Mesenchymal stem cell (in vitro differentiated cells and primary cell): ENCODE data around the gene SLC36A3. TPM values are rescaled to one million over a fixed set of nuclear protein-coding genes. Genes with fewer than 3 reads are reported as not detected.

Experiments used
- DNase-seq: peaks from one replicate; pipeline ENCODE4 v3.0.0-alpha.2; 2013
- H2AFZ ChIP-seq: one replicate; pipeline ENCODE4 v1.6.1; 2013; ENCODE audit warnings: low read depth, mild to moderate bottlenecking, control low read depth, inconsistent platforms, low read length, moderate library complexity
- H2AK5ac ChIP-seq: 2 replicates; pipeline ENCODE4 v1.6.1; 2013; ENCODE audit warnings: low read length, moderate library complexity, mild to moderate bottlenecking, inconsistent platforms; ENCODE audit not compliant: severe bottlenecking
- H2BK120ac ChIP-seq: one replicate; pipeline ENCODE4 v1.6.1; 2013; ENCODE audit warnings: low read depth, mild to moderate bottlenecking, inconsistent platforms, low read length, moderate library complexity
- H2BK12ac ChIP-seq, 2 experiments: one replicate each; pipeline ENCODE4 v1.6.1; 2013; ENCODE audit warnings: inconsistent platforms in 2 of 2, low read length in 2 of 2, mild to moderate bottlenecking in 2 of 2, moderate library complexity in 2 of 2, control low read depth in 1 of 2
- H2BK15ac ChIP-seq: one replicate; pipeline ENCODE4 v1.6.1; 2013; ENCODE audit warnings: mild to moderate bottlenecking, low read depth, inconsistent platforms; ENCODE audit not compliant: poor library complexity, severe bottlenecking
- H2BK5ac ChIP-seq: 2 replicates; pipeline ENCODE4 v1.6.1; 2013; ENCODE audit warnings: low read depth, mild to moderate bottlenecking, low read length, control low read depth, inconsistent platforms; ENCODE audit not compliant: poor library complexity, severe bottlenecking
- H3K14ac ChIP-seq, 2 experiments: one replicate each; pipeline ENCODE4 v1.6.1; 2013; ENCODE audit warnings: inconsistent platforms in 2 of 2, low read length in 2 of 2, control low read depth in 1 of 2, mild to moderate bottlenecking in 1 of 2, moderate library complexity in 1 of 2
- H3K18ac ChIP-seq, 2 experiments: one replicate each; pipeline ENCODE4 v1.6.1; 2013; ENCODE audit warnings: inconsistent platforms in 2 of 2, low read length in 2 of 2, control low read depth in 1 of 2, low read depth in 1 of 2, mild to moderate bottlenecking in 1 of 2
- H3K23ac ChIP-seq, 2 experiments: one replicate each; pipeline ENCODE4 v1.6.1; 2013; ENCODE audit warnings: inconsistent platforms in 2 of 2, low read length in 2 of 2, mild to moderate bottlenecking in 2 of 2, moderate library complexity in 2 of 2, control low read depth in 1 of 2
- H3K27ac ChIP-seq: 2 replicates; pipeline ENCODE4 v1.5.1; 2013; ENCODE audit warnings: mild to moderate bottlenecking, moderate library complexity, low read length, control low read depth, inconsistent platforms; ENCODE audit not compliant: poor library complexity, severe bottlenecking
- H3K27me3 ChIP-seq, 2 experiments: 2 replicates each; pipeline versions ENCODE4 v1.6.1 to v1.7.0; 2013; ENCODE audit warnings: low read length in 2 of 2, mild to moderate bottlenecking in 2 of 2, moderate library complexity in 2 of 2, control low read depth in 1 of 2, inconsistent platforms in 1 of 2; ENCODE audit not compliant: control insufficient read depth in 1 of 2, insufficient read depth in 1 of 2
- H3K36me3 ChIP-seq, 2 experiments: 2 replicates each; pipeline versions ENCODE4 v1.6.1 to v1.7.0; 2013; ENCODE audit warnings: low read length in 2 of 2, control low read depth in 1 of 2, inconsistent platforms in 1 of 2, low read depth in 1 of 2, mild to moderate bottlenecking in 1 of 2; ENCODE audit not compliant: insufficient read depth in 2 of 2, control insufficient read depth in 1 of 2
- H3K4ac ChIP-seq, 2 experiments: one replicate each; pipeline ENCODE4 v1.6.1; 2013; ENCODE audit warnings: inconsistent platforms in 2 of 2, low read length in 2 of 2, mild to moderate bottlenecking in 2 of 2, moderate library complexity in 2 of 2, control low read depth in 1 of 2, low read depth in 1 of 2
- H3K4me1 ChIP-seq: 2 replicates; pipeline ENCODE4 v1.6.1; 2013; ENCODE audit warnings: low read depth, low read length, control low read depth; ENCODE audit not compliant: control insufficient read depth, insufficient read depth
- H3K4me2 ChIP-seq: 2 replicates; pipeline ENCODE4 v1.6.1; 2013; ENCODE audit warnings: low read length, mild to moderate bottlenecking, inconsistent platforms; ENCODE audit not compliant: poor library complexity, severe bottlenecking
- H3K4me3 ChIP-seq, 2 experiments: 2 replicates each; pipeline versions ENCODE4 v1.5.1 to v1.7.0; 2013; ENCODE audit warnings: low read length in 2 of 2, mild to moderate bottlenecking in 2 of 2, control low read depth in 1 of 2, low read depth in 1 of 2; ENCODE audit not compliant: insufficient read depth in 1 of 2
- H3K79me1 ChIP-seq: replicated peaks from 2 replicates; pipeline ENCODE4 v1.6.1; 2013; ENCODE audit warnings: mild to moderate bottlenecking, control low read depth, low read length, inconsistent platforms; ENCODE audit not compliant: poor library complexity, severe bottlenecking
- H3K9ac ChIP-seq: 2 replicates; pipeline ENCODE4 v1.7.0; 2013; ENCODE audit warnings: mild to moderate bottlenecking, low read length, moderate library complexity
- H3K9me3 ChIP-seq: 2 replicates; pipeline ENCODE4 v1.7.0; 2013; ENCODE audit warnings: mild to moderate bottlenecking, low read length; ENCODE audit not compliant: control insufficient read depth
- H4K8ac ChIP-seq: one replicate; pipeline ENCODE4 v1.6.1; 2013; ENCODE audit warnings: inconsistent platforms, mild to moderate bottlenecking, low read length, moderate library complexity
- H4K91ac ChIP-seq: one replicate; pipeline ENCODE4 v1.6.1; 2013; ENCODE audit warnings: mild to moderate bottlenecking, low read length, inconsistent platforms
- WGBS: methylation state at CpG from one replicate; pipeline ENCODE4 v1.1.7; 2013; ENCODE audit warnings: mixed read lengths; 5-methylcytosine and 5-hydroxymethylcytosine counted together
- polyA plus RNA-seq, 2 experiments: library from polyadenylated mRNA; stranded (reverse); fragments of 200-250 nt; gene quantifications; one replicate each; pipeline ENCODE4 v1.2.3, GENCODE V29; 2013

Gene SLC36A3
- not detected for polyA plus RNA-seq (2013, experiment 1 of 2)
- polyA plus RNA-seq (2013, experiment 2 of 2) = not detected

DNA sequence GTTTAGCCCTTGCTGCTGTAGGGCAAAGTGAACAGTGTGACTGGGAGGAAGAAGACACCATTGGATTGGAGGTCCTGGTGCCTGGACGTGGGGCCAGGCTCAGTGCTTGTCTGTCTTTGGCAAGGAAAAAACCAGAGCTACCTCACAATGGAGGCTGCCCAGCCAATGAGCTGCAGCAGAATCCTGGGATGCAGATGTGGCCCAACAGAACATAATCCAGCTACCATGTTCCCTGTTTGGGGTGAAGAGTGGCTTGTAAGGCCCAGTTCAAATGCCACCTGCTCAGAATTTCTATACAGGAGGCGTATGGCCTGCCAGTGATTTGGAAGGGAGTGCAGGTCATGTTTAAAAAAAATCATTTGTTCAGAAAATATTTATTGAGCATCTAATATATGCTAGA is at the start of gene SLC36A3:
TSS of gene SLC36A3 (minus strand) at position 101 of the 400 bp plus-strand sequence. CDS start 412 bp downstream, outside the sequence.
- Histone ChIP-seq H3K4ac (no peak within 1 kb of the TSS), H3K79me1 (no peaks in the 10 kb centered on the region), H2BK5ac (no peak within 1 kb of the TSS), H3K18ac (no peak within 1 kb of the TSS), H2BK12ac (no peak within 1 kb of the TSS), H2AFZ (no peak within 1 kb of the TSS), H3K9me3 (no peaks in the 10 kb centered on the region), H4K8ac (no peak within 1 kb of the TSS), H3K4me2 (no peak within 1 kb of the TSS), H3K4me1 (no peaks in the 10 kb centered on the region), H4K91ac (no peak within 1 kb of the TSS), H3K4me3 (no peak within 1 kb of the TSS), H2BK120ac (no peak within 1 kb of the TSS), H2AK5ac (no peak within 1 kb of the TSS), H3K27me3 (peaks cover 13 to 48% of the 10 kb centered on the region in 2 experiments), H3K9ac (no peak within 1 kb of the TSS), H3K36me3 (no peaks in the 10 kb centered on the region), H3K14ac (peak within 1 kb of the TSS in 1 of 2 experiments; percentile 27), H3K27ac (no peak within 1 kb of the TSS), H3K23ac (peak within 1 kb of the TSS in 1 of 2 experiments; percentile 15), H2BK15ac (no peak within 1 kb of the TSS)
- no peak for DNase-seq
- WGBS = 82% methylated on average over 1 of the region's 2 CpGs

DNA sequence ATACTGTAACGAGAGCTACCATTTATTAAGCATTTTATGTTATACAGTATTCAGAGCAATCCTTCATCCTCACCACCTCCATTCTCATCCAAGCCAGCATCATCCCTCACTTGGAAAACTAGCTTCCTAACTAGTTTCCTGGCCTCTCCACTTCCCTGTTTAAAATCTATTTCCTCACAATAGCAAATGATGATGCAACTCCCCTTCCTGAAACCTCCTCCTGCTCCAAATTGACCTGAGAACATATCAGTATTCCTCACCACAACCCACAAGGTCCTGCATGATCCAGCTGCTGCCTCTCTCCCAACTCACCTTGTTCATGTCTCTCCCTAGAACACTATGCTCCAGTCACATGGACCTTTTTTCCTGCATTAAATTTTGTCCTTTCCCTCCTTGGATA is 48.1 kb upstream of the SLC36A3 start:
- WGBS = 82% methylated on average over 1 of the region's 1 CpG
- H3K14ac ChIP-seq = no peak overlapping the region
- no peak for DNase-seq
- no peak overlapping the region for H2BK5ac ChIP-seq
- no peaks in the 10 kb centered on the region for H3K79me1 ChIP-seq
- no peak overlapping the region for H2AFZ ChIP-seq
- no peaks in the 10 kb centered on the region for H3K9me3 ChIP-seq
- H2BK15ac ChIP-seq = no peak overlapping the region
- no peaks in the 10 kb centered on the region for H3K4me1 ChIP-seq
- no peak overlapping the region for H3K23ac ChIP-seq
- no peak overlapping the region for H3K4ac ChIP-seq
- no peak overlapping the region for H2BK120ac ChIP-seq
- no peak overlapping the region for H4K91ac ChIP-seq
- no peak overlapping the region for H3K9ac ChIP-seq
- no peak overlapping the region for H2AK5ac ChIP-seq
- no peaks in the 10 kb centered on the region for H3K36me3 ChIP-seq
- no peak overlapping the region for H4K8ac ChIP-seq
- no peak overlapping the region for H3K4me2 ChIP-seq
- H2BK12ac ChIP-seq = no peak overlapping the region
- no peak overlapping the region for H3K4me3 ChIP-seq
- no peak overlapping the region for H3K27ac ChIP-seq
- peaks cover 26 to 53% of the 10 kb centered on the region in 2 experiments for H3K27me3 ChIP-seq
- H3K18ac ChIP-seq = no peak overlapping the region

DNA sequence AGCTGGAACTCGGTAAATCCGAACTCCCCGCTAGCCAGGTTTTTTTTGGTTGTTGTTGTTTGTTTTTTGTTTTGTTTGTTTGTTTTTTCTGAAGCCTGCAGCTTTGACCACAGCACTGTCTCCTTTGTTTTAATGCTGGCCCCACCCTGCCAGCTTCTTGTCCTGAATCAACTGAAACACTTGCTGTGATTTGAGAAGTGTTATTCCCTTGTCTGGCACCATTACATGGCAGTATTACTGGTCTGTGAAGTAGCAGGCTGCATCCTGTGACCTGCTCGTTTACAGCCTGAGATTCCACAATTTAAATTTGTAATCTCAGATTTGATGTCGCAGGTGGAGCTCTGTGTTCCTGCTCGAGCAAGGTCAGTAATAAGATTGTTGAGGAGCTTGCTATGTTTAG is 45.2 kb upstream of the SLC36A3 start:
- DNase-seq = no peak
- Histone ChIP-seq H3K4me3 (no peak overlapping the region), H3K27ac (no peak overlapping the region), H3K23ac (no peak overlapping the region), H2BK120ac (no peak overlapping the region), H3K4me1 (no peaks in the 10 kb centered on the region), H3K4ac (no peak overlapping the region), H2AFZ (no peak overlapping the region), H3K18ac (no peak overlapping the region), H2BK5ac (no peak overlapping the region), H4K91ac (no peak overlapping the region), H2BK12ac (no peak overlapping the region), H3K9ac (no peak overlapping the region), H2AK5ac (no peak overlapping the region), H3K27me3 (peaks cover 48 to 54% of the 10 kb centered on the region in 2 experiments), H3K14ac (no peak overlapping the region), H3K36me3 (no peaks in the 10 kb centered on the region), H4K8ac (no peak overlapping the region), H3K9me3 (no peaks in the 10 kb centered on the region), H3K4me2 (no peak overlapping the region), H2BK15ac (no peak overlapping the region), H3K79me1 (no peaks in the 10 kb centered on the region)
- WGBS = 41% methylated on average over 5 of the region's 6 CpGs

- no peak within 1 kb of the TSS for H2BK12ac ChIP-seq
- no peak within 1 kb of the TSS for H2AFZ ChIP-seq
- no peak within 1 kb of the TSS for H2BK120ac ChIP-seq
- H2BK15ac ChIP-seq = no peak within 1 kb of the TSS
- H3K9ac ChIP-seq = no peak within 1 kb of the TSS
- WGBS = 76% methylated on average over 5 of the region's 8 CpGs
- H3K14ac ChIP-seq = no peak within 1 kb of the TSS
- H2AK5ac ChIP-seq = no peak within 1 kb of the TSS
- H3K27me3 ChIP-seq = peaks cover 49 to 68% of the 10 kb centered on the region in 2 experiments
- no peaks in the 10 kb centered on the region for H3K36me3 ChIP-seq
- no peak within 1 kb of the TSS for H3K27ac ChIP-seq
- H3K23ac ChIP-seq = no peak within 1 kb of the TSS
- H4K8ac ChIP-seq = no peak within 1 kb of the TSS
- H3K4me3 ChIP-seq = no peak within 1 kb of the TSS
- H2BK5ac ChIP-seq = no peak within 1 kb of the TSS
- H3K18ac ChIP-seq = no peak within 1 kb of the TSS
- H4K91ac ChIP-seq = no peak within 1 kb of the TSS
- no peaks in the 10 kb centered on the region for H3K4me1 ChIP-seq
- H3K79me1 ChIP-seq = no peaks in the 10 kb centered on the region
- no peak for DNase-seq
- H3K9me3 ChIP-seq = no peaks in the 10 kb centered on the region
- H3K4me2 ChIP-seq = peak within 1 kb of the TSS; percentile 17
- no peak within 1 kb of the TSS for H3K4ac ChIP-seq
Measured at GRCh38 chr5:151347369-151347768, 43.8 kb upstream of the SLC36A3 start, which contains the start of gene SLC36A2. Gene SLC36A2 (minus strand): TSS chr5:151347559. CDS start chr5:151347460, 99 bp downstream.
